Measurements from ENCODE around the gene AUH.
"Not testable (repeated sequence)": the region's sequence is repeated elsewhere in the genome, so short reads cannot be mapped to it uniquely, and the experiment has no call there.

Gene AUH

GRCh38 chr9:91198881-91199280 lies 162.8 kb downstream of the AUH start:
- not testable (repeated sequence) for H3K36me3 ChIP-seq (ENCODE audit: control insufficient read depth in 5 of 5, insufficient read depth in 5 of 5, low read length in 5 of 5); H3K9ac ChIP-seq (ENCODE audit: low read length in 5 of 5); H3K27me3 ChIP-seq (ENCODE audit: control insufficient read depth in 5 of 5, insufficient read depth in 4 of 5, low read length in 5 of 5); H3K27ac ChIP-seq (ENCODE audit: low read depth, low read length); H3K4me3 ChIP-seq (ENCODE audit: low read depth in 1 of 5, low read length in 5 of 5)
- peaks cover 0 to 11% (median 5%) of the 10 kb centered on the region in 5 donors for H3K9me3 ChIP-seq (ENCODE audit: control insufficient read depth in 5 of 5, low read length in 5 of 5)
- peaks cover 11 to 47% (median 44%) of the 10 kb centered on the region in 5 donors for H3K4me1 ChIP-seq (ENCODE audit: control insufficient read depth in 5 of 5, insufficient read depth in 5 of 5, low read length in 5 of 5)

- H3K36me3 ChIP-seq (ENCODE audit: control insufficient read depth in 5 of 5, insufficient read depth in 5 of 5, low read length in 5 of 5), result no peaks in the 10 kb centered on the region
- H3K27me3 ChIP-seq (ENCODE audit: control insufficient read depth in 5 of 5, insufficient read depth in 4 of 5, low read length in 5 of 5), result no peaks in the 10 kb centered on the region
- H3K9me3 ChIP-seq (ENCODE audit: control insufficient read depth in 5 of 5, low read length in 5 of 5), result peaks cover 0 to 11% (median 5%) of the 10 kb centered on the region in 5 donors
- H3K9ac ChIP-seq (ENCODE audit: low read length in 5 of 5), result peak overlapping the region in 2 of 5 donors; percentile 20 to 69
- no peak overlapping the region for H3K4me3 ChIP-seq (ENCODE audit: low read depth in 1 of 5, low read length in 5 of 5)
- H3K4me1 ChIP-seq (ENCODE audit: control insufficient read depth in 5 of 5, insufficient read depth in 5 of 5, low read length in 5 of 5), result peaks cover 11 to 51% (median 45%) of the 10 kb centered on the region in 5 donors
- peak overlapping the region; percentile 100 for H3K27ac ChIP-seq (ENCODE audit: low read depth, low read length)
Observed at GRCh38 chr9:91198405-91198804, 163.3 kb downstream of the AUH start.

GRCh38 chr9:91197232-91198181 lies 164.2 kb downstream of the AUH start:
- Histone ChIP-seq H3K4me3 (ENCODE audit: low read depth in 1 of 5, low read length in 5 of 5) (no peak overlapping the region), H3K27me3 (ENCODE audit: control insufficient read depth in 5 of 5, insufficient read depth in 4 of 5, low read length in 5 of 5) (no peaks in the 10 kb centered on the region), H3K9ac (ENCODE audit: low read length in 5 of 5) (peak overlapping the region in 2 of 5 donors; percentile 21 to 69), H3K4me1 (ENCODE audit: control insufficient read depth in 5 of 5, insufficient read depth in 5 of 5, low read length in 5 of 5) (peaks cover 12 to 58% (median 51%) of the 10 kb centered on the region in 5 donors), H3K9me3 (ENCODE audit: control insufficient read depth in 5 of 5, low read length in 5 of 5) (peaks cover 0 to 6% (median 1%) of the 10 kb centered on the region in 5 donors), H3K36me3 (ENCODE audit: control insufficient read depth in 5 of 5, insufficient read depth in 5 of 5, low read length in 5 of 5) (no peaks in the 10 kb centered on the region), H3K27ac (ENCODE audit: low read depth, low read length) (peak overlapping the region; percentile 100)

GRCh38 chr9:91196103-91196950 lies 165.4 kb downstream of the AUH start:
- no peaks in the 10 kb centered on the region for H3K36me3 ChIP-seq (ENCODE audit: control insufficient read depth in 5 of 5, insufficient read depth in 5 of 5, low read length in 5 of 5)
- peak overlapping the region; percentile 100 for H3K27ac ChIP-seq (ENCODE audit: low read depth, low read length)
- H3K27me3 ChIP-seq (ENCODE audit: control insufficient read depth in 5 of 5, insufficient read depth in 4 of 5, low read length in 5 of 5), result no peaks in the 10 kb centered on the region
- peaks cover 0 to 6% (median 0%) of the 10 kb centered on the region in 5 donors for H3K9me3 ChIP-seq (ENCODE audit: control insufficient read depth in 5 of 5, low read length in 5 of 5)
- peaks cover 12 to 69% (median 57%) of the 10 kb centered on the region in 5 donors for H3K4me1 ChIP-seq (ENCODE audit: control insufficient read depth in 5 of 5, insufficient read depth in 5 of 5, low read length in 5 of 5)
- no peak overlapping the region for H3K4me3 ChIP-seq (ENCODE audit: low read depth in 1 of 5, low read length in 5 of 5)
- peak overlapping the region in 4 of 5 donors; percentile 24 to 54 (median 34) for H3K9ac ChIP-seq (ENCODE audit: low read length in 5 of 5)

- Histone ChIP-seq H3K9ac (ENCODE audit: low read length in 5 of 5) (peak overlapping the region in 2 of 5 donors; percentile 4 to 16), H3K9me3 (ENCODE audit: control insufficient read depth in 5 of 5, low read length in 5 of 5) (peaks cover 0 to under 1% (median 0%) of the 10 kb centered on the region in 5 donors), H3K4me1 (ENCODE audit: control insufficient read depth in 5 of 5, insufficient read depth in 5 of 5, low read length in 5 of 5) (peaks cover 12 to 73% (median 57%) of the 10 kb centered on the region in 5 donors), H3K4me3 (ENCODE audit: low read depth in 1 of 5, low read length in 5 of 5) (peak overlapping the region in 1 of 5 donors; percentile 19), H3K27me3 (ENCODE audit: control insufficient read depth in 5 of 5, insufficient read depth in 4 of 5, low read length in 5 of 5) (no peaks in the 10 kb centered on the region), H3K36me3 (ENCODE audit: control insufficient read depth in 5 of 5, insufficient read depth in 5 of 5, low read length in 5 of 5) (no peaks in the 10 kb centered on the region), H3K27ac (ENCODE audit: low read depth, low read length) (peak overlapping the region; percentile 100)
Observed at GRCh38 chr9:91195372-91196012, 166.2 kb downstream of the AUH start.

GRCh38 chr9:91193658-91194391 lies 167.9 kb downstream of the AUH start:
- Histone ChIP-seq H3K4me1 (ENCODE audit: control insufficient read depth in 5 of 5, insufficient read depth in 5 of 5, low read length in 5 of 5) (peaks cover 12 to 72% (median 57%) of the 10 kb centered on the region in 5 donors), H3K27me3 (ENCODE audit: control insufficient read depth in 5 of 5, insufficient read depth in 4 of 5, low read length in 5 of 5) (no peaks in the 10 kb centered on the region), H3K36me3 (ENCODE audit: control insufficient read depth in 5 of 5, insufficient read depth in 5 of 5, low read length in 5 of 5) (no peaks in the 10 kb centered on the region), H3K27ac (ENCODE audit: low read depth, low read length) (peak overlapping the region; percentile 100), H3K9ac (ENCODE audit: low read length in 5 of 5) (peak overlapping the region; percentile 86 to 97 (median 95)), H3K9me3 (ENCODE audit: control insufficient read depth in 5 of 5, low read length in 5 of 5) (no peaks in the 10 kb centered on the region), H3K4me3 (ENCODE audit: low read depth in 1 of 5, low read length in 5 of 5) (peak overlapping the region; percentile 59 to 74 (median 63))

- Histone ChIP-seq H3K4me3 (ENCODE audit: low read depth in 1 of 5, low read length in 5 of 5) (peak overlapping the region in 4 of 5 donors; percentile 59 to 74 (median 64)), H3K4me1 (ENCODE audit: control insufficient read depth in 5 of 5, insufficient read depth in 5 of 5, low read length in 5 of 5) (peaks cover 12 to 66% (median 52%) of the 10 kb centered on the region in 5 donors), H3K9ac (ENCODE audit: low read length in 5 of 5) (peak overlapping the region; percentile 86 to 97 (median 95)), H3K27me3 (ENCODE audit: control insufficient read depth in 5 of 5, insufficient read depth in 4 of 5, low read length in 5 of 5) (no peaks in the 10 kb centered on the region), H3K27ac (ENCODE audit: low read depth, low read length) (peak overlapping the region; percentile 100), H3K9me3 (ENCODE audit: control insufficient read depth in 5 of 5, low read length in 5 of 5) (no peaks in the 10 kb centered on the region), H3K36me3 (ENCODE audit: control insufficient read depth in 5 of 5, insufficient read depth in 5 of 5, low read length in 5 of 5) (no peaks in the 10 kb centered on the region)
Observed at GRCh38 chr9:91193087-91193657, 168.5 kb downstream of the AUH start.

- Histone ChIP-seq H3K4me1 (ENCODE audit: control insufficient read depth in 5 of 5, insufficient read depth in 5 of 5, low read length in 5 of 5) (peaks cover 12 to 66% (median 49%) of the 10 kb centered on the region in 5 donors), H3K27ac (ENCODE audit: low read depth, low read length) (peak overlapping the region; percentile 100), H3K27me3 (ENCODE audit: control insufficient read depth in 5 of 5, insufficient read depth in 4 of 5, low read length in 5 of 5) (no peaks in the 10 kb centered on the region), H3K9me3 (ENCODE audit: control insufficient read depth in 5 of 5, low read length in 5 of 5) (no peaks in the 10 kb centered on the region), H3K9ac (ENCODE audit: low read length in 5 of 5) (peak overlapping the region in 4 of 5 donors; percentile 42 to 87 (median 64)), H3K4me3 (ENCODE audit: low read depth in 1 of 5, low read length in 5 of 5) (peak overlapping the region in 2 of 5 donors; percentile 66 to 74), H3K36me3 (ENCODE audit: control insufficient read depth in 5 of 5, insufficient read depth in 5 of 5, low read length in 5 of 5) (no peaks in the 10 kb centered on the region)
Observed at GRCh38 chr9:91192381-91193086, 169.2 kb downstream of the AUH start.
